Activated CD4-positive, CD25-positive, alpha-beta regulatory T cell treated with anti-CD3 and anti-CD28 coated beads, Interleukin-2, amount 50 U/mL, for 16 hours (primary cell): ENCODE measurements around the gene DNAJC18.
"Not testable (repeated sequence)": the region's sequence is repeated elsewhere in the genome, so short reads cannot be mapped to it uniquely, and the experiment has no call there.

Experiments used
- DNase-seq: peaks from one replicate; pipeline ENCODE4 v3.0.0-alpha.2; 2020; ENCODE audit warnings: low read depth, low spot score

DNAJC18 gene

GRCh38 chr5:139388198-139388821, 51.0 kb downstream of the DNAJC18 start:
- no peak for DNase-seq

GRCh38 chr5:139387611-139388197, 51.6 kb downstream of the DNAJC18 start:
- DNase-seq, result no peak

- DNase-seq, result not testable (repeated sequence)
Observed at GRCh38 chr5:139386956-139387355, 52.4 kb downstream of the DNAJC18 start.

GRCh38 chr5:139386050-139386438, 53.3 kb downstream of the DNAJC18 start:
- no peak for DNase-seq

GRCh38 chr5:139385061-139386049, 54.0 kb downstream of the DNAJC18 start:
- no peak for DNase-seq

- DNase-seq, result no peak
Observed at GRCh38 chr5:139384591-139385051, 54.7 kb downstream of the DNAJC18 start.

GRCh38 chr5:139383993-139384590, 55.2 kb downstream of the DNAJC18 start:
- no peak for DNase-seq

GRCh38 chr5:139383275-139383992, 55.9 kb downstream of the DNAJC18 start, which contains the start of gene SLC23A1:
SLC23A1 (minus strand) TSS chr5:139383297; CDS start chr5:139383253, 44 bp downstream.
- DNase-seq, result no peak

DNA sequence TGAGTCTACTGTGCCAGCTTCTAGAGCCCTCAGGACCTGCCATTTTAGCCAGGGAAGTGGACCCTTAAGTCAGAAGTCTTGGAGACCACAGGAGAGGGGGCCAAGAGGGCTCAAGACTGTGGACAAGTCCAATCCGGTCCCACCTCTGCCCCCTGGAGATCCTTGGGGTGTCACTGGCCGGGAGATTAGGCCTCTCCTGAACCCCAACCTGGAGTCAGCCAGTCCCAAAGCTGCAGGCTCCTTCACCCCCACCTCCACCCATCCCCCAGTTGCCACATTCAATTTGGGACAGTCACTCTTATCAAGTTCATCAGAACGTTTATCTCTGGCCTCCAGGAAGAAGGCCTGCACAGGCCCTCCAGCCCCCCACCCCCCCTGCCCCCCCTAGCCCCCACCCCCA, 56.5 kb downstream of the DNAJC18 start:
- DNase-seq, result no peak

- DNase-seq, result no peak
Observed at GRCh38 chr5:139381837-139382761, 57.2 kb downstream of the DNAJC18 start.

- DNase-seq, result no peak
Observed at GRCh38 chr5:139379626-139380449, 59.5 kb downstream of the DNAJC18 start.

DNA sequence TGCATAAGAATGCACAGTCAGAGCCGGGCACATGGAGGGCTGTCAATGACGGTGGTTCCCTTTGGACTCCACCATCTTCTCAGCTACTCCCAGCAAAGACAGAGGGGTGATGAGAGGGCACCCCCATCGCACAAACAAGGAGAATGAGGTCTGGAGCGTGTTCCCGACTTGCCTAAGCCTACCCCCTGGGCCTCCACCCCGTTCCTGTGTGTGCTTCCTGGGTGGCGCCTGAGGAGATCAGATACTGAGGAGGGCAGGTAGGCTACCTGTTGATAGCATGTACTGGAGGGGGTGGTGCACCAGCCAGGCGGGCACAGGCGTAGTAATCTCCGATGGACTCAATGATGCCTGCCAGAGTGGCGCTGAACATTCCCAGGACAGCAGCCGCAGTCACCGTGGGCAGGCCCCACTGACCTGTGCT, 60.4 kb downstream of the DNAJC18 start:
- no peak for DNase-seq

- no peak for DNase-seq
Observed at GRCh38 chr5:139378101-139378825, 61.1 kb downstream of the DNAJC18 start.

DNA sequence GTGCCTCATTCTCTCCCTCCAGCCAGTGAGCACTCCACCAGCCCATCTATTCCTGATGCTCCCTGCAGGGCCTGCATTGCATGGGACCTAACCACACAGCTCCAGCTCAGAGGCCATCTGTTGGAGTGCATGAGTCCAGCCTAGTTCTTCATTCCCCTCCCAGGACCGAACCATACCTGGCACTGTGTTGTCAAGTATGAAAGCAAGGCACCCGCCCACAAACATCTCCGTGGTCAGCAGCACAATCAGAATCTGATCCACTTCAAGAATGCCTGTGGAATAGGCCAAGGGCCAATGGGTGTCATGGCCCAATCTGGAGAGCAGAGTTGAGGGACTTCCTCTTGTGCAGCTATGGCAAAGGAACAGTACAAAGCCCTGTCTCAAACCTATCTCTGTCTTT, 62.1 kb downstream of the DNAJC18 start:
- DNase-seq, result no peak

GRCh38 chr5:139376364-139376763, 63.0 kb downstream of the DNAJC18 start:
- no peak for DNase-seq

GRCh38 chr5:139374909-139375308, 64.4 kb downstream of the DNAJC18 start:
- no peak for DNase-seq

DNA sequence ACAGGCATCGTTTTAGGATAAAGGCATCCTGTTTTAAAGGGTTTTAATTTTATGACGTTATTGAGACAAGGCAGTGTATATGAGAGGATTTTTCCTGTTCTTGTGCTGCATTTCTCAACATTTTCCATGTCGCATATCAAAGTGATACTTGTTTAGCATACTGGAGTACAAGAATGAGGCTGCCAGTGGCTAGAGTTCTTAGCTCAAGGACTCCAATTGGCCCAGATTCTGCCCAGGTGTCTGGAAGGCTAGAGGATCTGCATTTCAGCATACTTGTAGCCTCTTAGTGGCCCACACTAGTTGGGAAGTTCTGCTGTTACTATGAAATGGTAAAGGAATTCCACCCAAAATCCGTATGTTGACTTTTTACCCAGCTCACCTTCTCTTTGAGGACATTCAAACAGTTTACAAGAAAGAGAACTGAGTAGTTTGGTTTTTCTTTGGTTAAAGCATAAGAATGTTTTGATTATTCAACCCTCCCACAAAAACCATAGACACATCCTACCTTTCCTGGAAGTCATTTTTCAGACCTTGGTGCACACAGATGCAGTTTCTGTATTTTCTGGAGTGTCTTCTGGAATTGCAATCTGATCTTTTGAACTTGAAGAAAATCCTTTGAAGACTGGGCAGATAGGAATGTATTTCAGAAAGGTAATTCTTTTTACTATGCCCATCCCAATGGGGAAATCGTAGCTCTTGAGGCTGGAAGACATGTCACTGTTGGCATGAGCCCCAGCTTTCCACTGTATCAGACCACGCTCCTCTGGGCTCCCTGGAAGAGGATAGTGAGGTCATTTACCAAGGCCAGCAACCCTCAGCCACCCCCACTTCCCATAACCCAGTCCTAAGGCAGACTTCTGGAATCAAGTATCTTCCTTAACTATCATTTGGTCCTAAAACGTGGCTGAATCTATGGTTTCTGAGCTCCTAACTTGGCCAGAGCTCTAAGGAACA, 67.6 kb downstream of the DNAJC18 start:
- no peak for DNase-seq
